Measurements from ENCODE around the gene MLLT3.

Gene MLLT3

DNA sequence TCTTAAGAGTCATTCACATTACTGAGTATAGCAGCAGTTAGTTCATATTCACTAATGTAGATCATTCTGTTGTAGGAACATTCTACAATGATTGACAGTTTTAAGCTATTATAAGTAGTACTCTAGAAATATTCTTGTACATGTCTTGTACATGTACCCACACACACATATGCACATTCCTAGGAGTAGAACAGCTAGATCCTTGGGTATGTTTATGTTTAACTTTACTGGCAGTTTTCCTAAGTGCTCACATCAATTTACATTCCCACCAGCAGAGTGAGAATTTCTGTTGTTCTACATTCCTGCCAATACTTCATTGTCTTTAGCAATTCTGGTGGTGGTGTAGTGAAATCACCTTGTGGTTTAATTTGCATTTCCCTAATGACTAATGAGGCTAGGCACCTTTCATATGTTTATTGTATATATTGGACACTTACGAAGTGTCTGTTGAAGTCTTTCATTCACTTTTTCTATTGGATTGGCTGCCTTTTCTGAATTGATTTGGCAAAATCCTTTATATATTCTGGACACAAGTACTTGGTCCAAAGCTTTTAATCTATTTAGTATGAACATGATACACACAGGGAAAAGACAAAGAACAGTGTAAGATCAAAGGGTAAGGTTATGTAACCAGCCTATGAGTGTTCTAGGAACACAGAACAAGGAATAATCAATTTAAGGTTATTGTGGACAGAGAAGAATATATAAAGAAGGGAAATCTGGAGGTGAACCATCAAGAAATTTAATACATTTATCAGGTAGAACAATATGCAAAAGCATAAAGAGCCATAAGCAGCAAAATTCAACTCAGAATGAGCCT is 95.6 kb downstream of the MLLT3 start:
- H3K9ac ChIP-seq (ENCODE audit: low read depth, low read length), result no peak overlapping the region
- H3K4me2 ChIP-seq (ENCODE audit: low read length), result no peak overlapping the region
- H3K27me3 ChIP-seq (ENCODE audit: control insufficient read depth, insufficient read depth, low read length), result no peaks in the 10 kb centered on the region
- H3K36me3 ChIP-seq (ENCODE audit: insufficient read depth, low read length), result no peaks in the 10 kb centered on the region
- H3K4me1 ChIP-seq (ENCODE audit: control insufficient read depth, insufficient read depth, low read length), result no peaks in the 10 kb centered on the region
- no peaks in the 10 kb centered on the region for H3K9me3 ChIP-seq (replicated peaks; ENCODE audit: low read length)
- no peak overlapping the region for H3K4me3 ChIP-seq (ENCODE audit: low read length)

DNA sequence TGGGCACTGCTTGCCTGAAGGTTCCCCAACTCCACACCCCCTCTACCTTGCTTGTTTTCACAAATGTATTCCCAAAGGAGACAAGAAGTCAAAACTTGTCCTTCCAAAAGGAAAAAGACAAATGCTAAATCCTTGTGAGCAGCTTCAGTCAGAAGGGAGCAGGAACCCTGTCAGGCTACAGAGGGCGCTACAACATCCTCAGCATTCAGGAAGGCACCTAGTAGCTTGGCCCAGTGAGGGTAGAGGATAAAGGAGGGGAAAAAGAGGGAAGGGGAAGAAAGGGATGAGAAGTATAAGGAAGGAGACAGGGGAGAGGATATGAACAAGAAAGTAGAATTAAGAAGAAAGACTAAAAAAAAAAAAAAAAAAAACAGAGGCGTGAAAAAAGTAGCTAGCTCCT is 97.5 kb downstream of the MLLT3 start:
- Histone ChIP-seq H3K4me2 (ENCODE audit: low read length) (no peak overlapping the region), H3K4me3 (ENCODE audit: low read length) (no peak overlapping the region), H3K4me1 (ENCODE audit: control insufficient read depth, insufficient read depth, low read length) (no peaks in the 10 kb centered on the region), H3K27me3 (ENCODE audit: control insufficient read depth, insufficient read depth, low read length) (no peaks in the 10 kb centered on the region), H3K9me3 (replicated peaks; ENCODE audit: low read length) (no peaks in the 10 kb centered on the region), H3K9ac (ENCODE audit: low read depth, low read length) (no peak overlapping the region), H3K36me3 (ENCODE audit: insufficient read depth, low read length) (no peaks in the 10 kb centered on the region)

DNA sequence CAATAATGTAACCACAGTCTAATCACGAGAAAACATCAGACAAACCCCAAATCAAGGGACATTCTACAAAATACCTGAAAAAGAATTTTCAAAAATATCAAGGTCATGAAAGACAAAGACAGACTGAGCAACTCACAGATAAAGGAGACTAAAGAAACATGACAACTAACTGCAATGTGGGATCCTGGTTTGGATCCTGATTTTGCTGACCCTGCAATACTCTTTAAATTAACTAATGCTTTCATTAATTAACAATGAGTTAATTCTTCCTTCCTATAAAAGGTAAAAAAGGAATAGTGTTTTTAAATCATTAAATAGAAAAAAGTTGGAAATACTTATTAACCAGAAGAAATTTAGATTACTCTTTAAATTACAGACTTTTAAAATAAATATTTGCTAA is 103.6 kb downstream of the MLLT3 start:
- no peaks in the 10 kb centered on the region for H3K9me3 ChIP-seq (replicated peaks; ENCODE audit: low read length)
- H3K4me2 ChIP-seq (ENCODE audit: low read length), result no peak overlapping the region
- H3K27me3 ChIP-seq (ENCODE audit: control insufficient read depth, insufficient read depth, low read length), result no peaks in the 10 kb centered on the region
- no peaks in the 10 kb centered on the region for H3K36me3 ChIP-seq (ENCODE audit: insufficient read depth, low read length)
- no peak overlapping the region for H3K4me3 ChIP-seq (ENCODE audit: low read length)
- no peak overlapping the region for H3K9ac ChIP-seq (ENCODE audit: low read depth, low read length)
- no peaks in the 10 kb centered on the region for H3K4me1 ChIP-seq (ENCODE audit: control insufficient read depth, insufficient read depth, low read length)

DNA sequence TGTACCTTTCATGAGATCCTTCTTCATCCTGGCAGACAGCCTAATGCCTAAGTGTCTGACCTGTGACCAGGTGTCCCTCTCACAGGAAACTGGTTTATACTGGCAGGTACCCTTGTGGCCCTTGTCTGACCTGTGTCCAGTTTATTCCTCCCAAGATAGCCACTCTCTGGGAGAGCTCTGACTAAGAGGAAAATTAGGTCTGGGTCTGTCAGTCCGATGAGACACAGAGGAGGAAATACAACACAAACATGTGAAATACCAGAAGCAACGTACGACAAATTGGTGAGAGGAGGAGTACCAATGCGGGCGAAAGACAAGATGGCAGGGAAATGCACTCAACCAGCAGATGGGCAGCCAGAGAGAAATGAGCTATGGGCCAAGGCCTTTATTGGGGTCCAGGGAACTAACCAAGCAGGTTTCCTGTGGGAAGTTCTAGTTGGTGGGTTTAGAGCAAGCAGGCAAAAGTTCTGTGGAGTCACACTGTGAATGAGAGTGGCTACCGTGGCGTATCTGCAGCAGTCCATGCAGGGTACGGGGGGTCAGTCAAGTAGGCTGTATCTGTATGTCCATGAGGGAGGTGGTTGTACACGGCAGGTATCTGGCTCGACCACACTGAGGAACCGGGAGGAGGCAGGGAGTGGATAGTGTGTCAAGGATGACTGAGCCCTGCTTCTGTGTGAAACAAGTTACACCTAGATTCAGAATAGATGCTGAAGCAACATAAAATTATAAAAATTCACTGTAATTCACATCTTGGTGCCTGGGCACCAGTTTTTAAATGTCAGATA is 109.0 kb downstream of the MLLT3 start:
- Histone ChIP-seq H3K9ac (ENCODE audit: low read depth, low read length) (no peak overlapping the region), H3K4me1 (ENCODE audit: control insufficient read depth, insufficient read depth, low read length) (peaks cover 20% of the 10 kb centered on the region), H3K9me3 (replicated peaks; ENCODE audit: low read length) (no peaks in the 10 kb centered on the region), H3K36me3 (ENCODE audit: insufficient read depth, low read length) (no peaks in the 10 kb centered on the region), H3K4me3 (ENCODE audit: low read length) (no peak overlapping the region), H3K4me2 (ENCODE audit: low read length) (no peak overlapping the region), H3K27me3 (ENCODE audit: control insufficient read depth, insufficient read depth, low read length) (no peaks in the 10 kb centered on the region)

DNA sequence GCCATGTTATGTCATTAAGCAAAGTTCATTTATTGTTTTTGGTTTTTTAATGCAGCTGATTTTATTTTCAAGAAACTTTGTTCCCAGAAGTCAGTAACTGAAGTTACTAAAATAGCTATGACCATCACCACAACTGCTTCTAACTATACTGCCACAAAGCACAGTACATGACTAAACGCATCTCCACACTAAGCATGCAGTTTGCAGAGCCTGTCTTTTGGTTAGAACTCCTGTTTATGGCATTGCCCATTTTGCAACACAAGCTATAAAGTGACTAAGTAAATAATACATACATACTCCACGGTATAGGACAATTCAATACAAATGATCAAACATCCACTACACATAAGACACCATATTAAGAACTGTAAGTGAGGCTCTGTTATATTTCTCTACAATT is 109.7 kb downstream of the MLLT3 start:
- H3K27me3 ChIP-seq (ENCODE audit: control insufficient read depth, insufficient read depth, low read length), result no peaks in the 10 kb centered on the region
- H3K9me3 ChIP-seq (replicated peaks; ENCODE audit: low read length), result no peaks in the 10 kb centered on the region
- H3K9ac ChIP-seq (ENCODE audit: low read depth, low read length), result no peak overlapping the region
- H3K4me2 ChIP-seq (ENCODE audit: low read length), result peak overlapping the region; percentile 43
- no peak overlapping the region for H3K4me3 ChIP-seq (ENCODE audit: low read length)
- no peaks in the 10 kb centered on the region for H3K36me3 ChIP-seq (ENCODE audit: insufficient read depth, low read length)
- H3K4me1 ChIP-seq (ENCODE audit: control insufficient read depth, insufficient read depth, low read length), result peaks cover 20% of the 10 kb centered on the region

DNA sequence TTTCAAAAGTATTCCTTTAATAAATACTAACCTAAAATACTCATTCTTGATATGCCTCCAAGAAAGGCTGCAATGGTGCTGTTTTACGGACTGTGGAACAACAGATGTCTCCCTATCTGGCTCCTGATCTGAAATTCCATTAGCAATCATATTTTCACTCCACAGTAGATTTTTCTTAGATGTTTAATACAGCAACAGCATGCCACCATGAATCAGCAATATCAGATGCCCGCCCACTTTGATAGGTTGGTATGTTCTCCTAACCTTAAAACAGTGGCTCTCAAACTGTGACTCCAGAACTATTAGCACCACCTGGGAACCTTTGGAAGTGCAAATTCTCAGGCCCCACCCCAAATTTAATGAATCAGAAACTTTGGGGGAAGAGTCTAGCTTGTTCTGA is 110.2 kb downstream of the MLLT3 start:
- Histone ChIP-seq H3K36me3 (ENCODE audit: insufficient read depth, low read length) (no peaks in the 10 kb centered on the region), H3K4me2 (ENCODE audit: low read length) (peak overlapping the region; percentile 43), H3K4me1 (ENCODE audit: control insufficient read depth, insufficient read depth, low read length) (peaks cover 20% of the 10 kb centered on the region), H3K27me3 (ENCODE audit: control insufficient read depth, insufficient read depth, low read length) (no peaks in the 10 kb centered on the region), H3K9ac (ENCODE audit: low read depth, low read length) (no peak overlapping the region), H3K4me3 (ENCODE audit: low read length) (no peak overlapping the region), H3K9me3 (replicated peaks; ENCODE audit: low read length) (no peaks in the 10 kb centered on the region)

DNA sequence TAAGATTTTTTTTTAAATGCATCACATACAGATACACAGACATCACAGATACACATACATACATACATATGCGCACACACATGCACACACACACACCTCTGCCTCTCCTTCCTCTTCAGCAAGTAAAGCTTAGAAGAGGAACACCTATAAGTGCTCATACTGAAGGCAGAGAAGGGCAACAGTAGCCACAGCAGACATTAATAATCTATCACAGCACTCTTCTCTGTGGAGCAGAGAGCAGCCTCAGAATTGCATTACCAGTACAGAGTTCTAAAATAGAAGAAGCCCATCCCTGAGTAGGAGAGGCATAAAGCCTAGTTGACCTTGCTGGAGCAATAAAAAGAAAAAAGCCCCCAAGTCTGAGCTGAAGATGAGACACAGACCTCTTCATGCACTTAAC is 110.6 kb downstream of the MLLT3 start:
- Histone ChIP-seq H3K36me3 (ENCODE audit: insufficient read depth, low read length) (no peaks in the 10 kb centered on the region), H3K9ac (ENCODE audit: low read depth, low read length) (no peak overlapping the region), H3K4me2 (ENCODE audit: low read length) (peak overlapping the region; percentile 43), H3K9me3 (replicated peaks; ENCODE audit: low read length) (no peaks in the 10 kb centered on the region), H3K4me3 (ENCODE audit: low read length) (no peak overlapping the region), H3K27me3 (ENCODE audit: control insufficient read depth, insufficient read depth, low read length) (no peaks in the 10 kb centered on the region), H3K4me1 (ENCODE audit: control insufficient read depth, insufficient read depth, low read length) (peaks cover 20% of the 10 kb centered on the region)

DNA sequence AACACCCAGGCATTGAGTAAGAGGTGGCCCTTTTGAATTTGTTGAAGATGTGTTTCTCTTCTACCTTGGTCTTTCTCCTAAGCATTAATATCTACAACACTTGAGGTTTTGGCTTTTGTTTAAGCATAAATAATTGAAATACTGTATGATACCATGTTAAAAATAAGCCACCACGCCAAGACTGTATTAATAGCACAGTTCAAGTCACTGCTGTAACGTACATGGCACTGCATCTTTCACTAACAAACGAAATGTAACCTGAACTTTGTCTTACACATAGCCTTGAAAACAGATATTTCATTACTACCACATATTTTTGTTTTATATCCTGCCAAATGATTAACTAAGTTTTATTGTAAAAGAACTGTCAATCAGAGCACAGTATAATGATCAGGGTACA is 112.8 kb downstream of the MLLT3 start:
- Histone ChIP-seq H3K4me3 (ENCODE audit: low read length) (no peak overlapping the region), H3K27me3 (ENCODE audit: control insufficient read depth, insufficient read depth, low read length) (no peaks in the 10 kb centered on the region), H3K4me1 (ENCODE audit: control insufficient read depth, insufficient read depth, low read length) (peaks cover 31% of the 10 kb centered on the region), H3K4me2 (ENCODE audit: low read length) (no peak overlapping the region), H3K36me3 (ENCODE audit: insufficient read depth, low read length) (no peaks in the 10 kb centered on the region), H3K9ac (ENCODE audit: low read depth, low read length) (no peak overlapping the region), H3K9me3 (replicated peaks; ENCODE audit: low read length) (no peaks in the 10 kb centered on the region)

DNA sequence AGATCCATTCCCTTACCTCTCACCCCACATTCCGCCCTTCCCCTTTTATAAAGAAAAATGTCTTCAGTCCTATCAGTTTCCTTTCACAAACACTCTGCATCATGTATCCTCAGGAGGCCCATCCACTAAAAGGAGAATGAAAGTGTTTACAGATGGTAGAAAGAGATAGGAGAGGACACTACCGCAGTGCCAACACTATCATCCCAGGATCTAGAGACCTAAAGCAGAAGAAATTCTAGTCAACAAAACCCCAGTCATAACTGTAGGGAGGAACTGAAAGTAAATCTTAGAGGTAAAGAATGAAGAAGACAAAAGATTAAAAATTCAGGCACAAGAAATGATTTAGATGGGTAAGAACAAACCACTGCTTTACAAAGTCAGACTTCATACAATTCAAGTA is 114.1 kb downstream of the MLLT3 start:
- Histone ChIP-seq H3K27me3 (ENCODE audit: control insufficient read depth, insufficient read depth, low read length) (no peaks in the 10 kb centered on the region), H3K9ac (ENCODE audit: low read depth, low read length) (no peak overlapping the region), H3K4me3 (ENCODE audit: low read length) (no peak overlapping the region), H3K9me3 (replicated peaks; ENCODE audit: low read length) (no peaks in the 10 kb centered on the region), H3K4me2 (ENCODE audit: low read length) (no peak overlapping the region), H3K4me1 (ENCODE audit: control insufficient read depth, insufficient read depth, low read length) (peaks cover 31% of the 10 kb centered on the region), H3K36me3 (ENCODE audit: insufficient read depth, low read length) (no peaks in the 10 kb centered on the region)

DNA sequence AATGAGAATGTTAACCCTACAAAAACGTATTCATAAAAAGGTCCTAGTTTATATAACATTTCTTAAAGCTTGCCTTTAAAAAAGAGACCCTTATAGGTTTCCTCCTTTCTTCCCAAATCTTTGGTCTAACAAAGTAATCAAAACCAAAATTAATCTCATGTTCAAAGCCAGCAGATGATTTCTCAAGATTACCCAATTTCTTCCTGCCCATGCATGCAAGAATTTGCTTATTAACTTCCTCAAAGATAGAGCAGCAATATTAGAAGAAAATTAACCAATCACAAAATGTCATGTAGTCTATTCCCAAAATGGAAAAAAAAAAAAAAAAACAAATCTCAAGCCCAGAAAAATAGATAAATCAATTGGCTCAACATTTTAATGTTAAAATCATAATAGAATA is 114.9 kb downstream of the MLLT3 start:
- Histone ChIP-seq H3K27me3 (ENCODE audit: control insufficient read depth, insufficient read depth, low read length) (no peaks in the 10 kb centered on the region), H3K4me1 (ENCODE audit: control insufficient read depth, insufficient read depth, low read length) (peaks cover 23% of the 10 kb centered on the region), H3K9me3 (replicated peaks; ENCODE audit: low read length) (no peaks in the 10 kb centered on the region), H3K4me3 (ENCODE audit: low read length) (no peak overlapping the region), H3K9ac (ENCODE audit: low read depth, low read length) (no peak overlapping the region), H3K36me3 (ENCODE audit: insufficient read depth, low read length) (no peaks in the 10 kb centered on the region), H3K4me2 (ENCODE audit: low read length) (no peak overlapping the region)

DNA sequence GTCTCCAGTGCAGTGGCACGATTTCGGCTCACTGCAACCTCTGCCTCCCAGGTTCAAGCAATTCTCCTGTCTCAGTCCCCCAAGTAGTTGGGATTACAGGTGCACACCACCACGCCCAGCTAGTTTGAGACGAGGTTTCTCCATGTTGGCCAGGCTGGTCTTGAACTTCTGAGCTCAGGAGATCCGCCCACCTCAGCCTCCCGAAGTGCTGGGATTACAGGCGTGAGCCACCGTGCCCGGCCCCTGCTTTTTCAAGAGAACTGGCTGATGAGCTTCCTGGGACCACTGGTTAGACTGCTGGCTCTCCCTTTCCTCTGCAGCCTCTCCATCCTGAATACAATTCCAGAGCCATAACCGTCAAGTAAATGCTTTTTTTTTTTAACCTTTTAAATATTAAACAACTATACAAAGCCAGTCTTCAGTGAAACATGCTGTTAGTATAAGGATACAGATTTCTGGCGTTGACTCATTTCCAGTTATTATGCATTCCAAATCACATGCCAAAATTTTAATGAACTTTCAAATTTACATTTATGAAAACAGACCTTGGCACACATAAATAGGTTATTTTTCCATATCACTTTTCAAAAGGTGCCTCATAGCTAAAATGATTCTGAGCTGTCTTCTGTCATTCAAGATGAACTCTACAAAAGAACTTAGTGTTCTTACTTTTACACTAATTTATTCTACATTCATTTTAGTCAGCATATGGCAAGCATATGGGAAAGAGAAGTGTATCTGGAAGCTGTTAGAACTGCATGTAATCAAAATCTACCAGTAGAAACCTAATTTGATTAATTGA is 116.0 kb downstream of the MLLT3 start:
- Histone ChIP-seq H3K4me2 (ENCODE audit: low read length) (no peak overlapping the region), H3K36me3 (ENCODE audit: insufficient read depth, low read length) (no peaks in the 10 kb centered on the region), H3K9ac (ENCODE audit: low read depth, low read length) (no peak overlapping the region), H3K9me3 (replicated peaks; ENCODE audit: low read length) (no peaks in the 10 kb centered on the region), H3K4me3 (ENCODE audit: low read length) (no peak overlapping the region), H3K27me3 (ENCODE audit: control insufficient read depth, insufficient read depth, low read length) (no peaks in the 10 kb centered on the region), H3K4me1 (ENCODE audit: control insufficient read depth, insufficient read depth, low read length) (peaks cover 12% of the 10 kb centered on the region)

Measured in skeletal muscle satellite cell (primary cell).